ENCODE data around the gene TRAPPC13.
"Not testable (repeated sequence)": the region's sequence is repeated elsewhere in the genome, so short reads cannot be mapped to it uniquely, and the experiment has no call there.

TRAPPC13 gene

DNA sequence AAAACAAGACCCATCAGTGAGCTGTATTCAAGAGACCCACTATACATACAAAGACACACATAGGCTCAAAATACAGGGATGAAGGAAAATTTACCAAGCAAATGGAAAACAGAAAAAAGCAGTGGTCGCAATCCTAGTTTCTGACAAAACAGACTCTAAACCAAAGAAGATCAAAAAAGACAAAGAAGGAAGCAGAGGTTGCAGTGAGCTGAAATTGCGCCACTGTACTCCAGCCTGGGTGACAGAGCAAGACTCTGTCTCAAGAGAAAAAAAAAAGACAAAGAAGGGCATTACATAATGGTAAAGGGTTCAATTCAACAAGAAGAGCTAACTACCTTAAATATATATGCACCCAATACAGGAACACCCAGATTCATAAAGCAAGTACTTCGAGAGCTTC, 51.2 kb downstream of the TRAPPC13 start:
- not testable (repeated sequence) for DNase-seq (ENCODE audit: low spot score)

DNA sequence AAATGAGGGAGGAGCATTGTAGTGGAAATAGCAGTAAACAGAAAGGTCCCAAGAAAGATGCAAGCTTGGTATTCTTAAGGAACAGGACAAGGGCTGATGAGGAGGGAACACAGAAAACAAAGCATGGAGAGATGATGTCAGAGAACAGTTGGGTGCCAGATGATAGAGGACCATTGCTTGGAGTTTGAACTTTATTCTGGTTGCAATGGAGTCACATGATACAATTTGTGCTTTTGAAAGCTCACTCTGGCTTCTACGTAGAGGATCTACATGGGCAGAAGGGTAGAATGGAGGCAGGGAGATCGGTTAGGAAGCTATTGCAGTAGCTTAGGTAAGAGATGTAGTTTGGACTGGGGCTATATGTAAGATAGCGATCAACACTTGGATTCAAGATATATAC, 57.3 kb downstream of the TRAPPC13 start:
- no peak for DNase-seq (ENCODE audit: low spot score)

GRCh38 chr5:65693121-65693520, 68.3 kb downstream of the TRAPPC13 start:
- no peak for DNase-seq (ENCODE audit: low spot score)

DNA sequence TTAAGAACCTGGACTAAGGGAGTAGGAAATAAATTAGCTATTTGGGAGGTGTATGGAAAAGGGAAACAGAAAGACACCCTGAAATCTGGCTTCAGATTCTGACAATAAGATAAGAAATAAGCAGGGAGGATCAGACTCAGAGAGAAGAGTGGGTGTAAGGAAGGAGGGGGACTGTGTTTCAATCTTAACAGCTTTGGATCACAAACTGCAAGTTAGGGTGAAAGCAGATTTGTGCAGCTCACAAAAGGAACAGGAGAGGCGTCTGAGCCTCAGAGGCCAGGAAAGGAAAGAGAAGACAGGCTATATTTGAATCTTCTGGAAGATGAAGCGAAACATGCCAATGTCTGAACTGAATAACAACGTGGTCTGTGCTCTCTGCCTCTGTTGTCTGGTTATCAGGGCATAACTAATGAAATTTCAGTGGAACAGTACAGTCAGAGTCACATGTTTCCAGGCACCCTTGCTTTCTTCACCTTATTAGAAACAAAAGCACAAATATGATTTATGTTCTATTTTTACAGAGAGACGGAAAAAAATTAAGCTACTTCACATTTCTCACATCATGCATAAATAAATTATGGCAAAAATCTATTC, 70.4 kb downstream of the TRAPPC13 start:
- peak; percentile 35 for DNase-seq (ENCODE audit: low spot score)

DNA sequence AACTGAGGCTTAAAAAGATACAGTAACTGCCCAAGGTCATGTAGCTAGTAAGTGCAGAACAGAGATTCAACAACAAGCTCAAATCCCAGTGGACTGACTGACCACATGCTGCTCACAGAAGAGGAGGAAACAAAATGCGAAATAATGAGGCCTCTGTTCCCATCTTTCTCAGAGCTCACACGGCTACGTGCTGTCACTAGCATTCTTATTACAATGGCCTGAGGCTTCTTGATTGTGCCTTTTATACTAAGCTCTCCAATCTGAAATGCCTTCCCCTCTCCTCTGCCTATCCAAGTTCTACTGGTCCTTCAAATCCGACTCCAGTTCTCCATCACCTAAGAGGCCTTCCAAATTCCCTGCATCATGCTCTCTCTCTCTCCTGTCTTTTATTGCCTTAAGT, 71.1 kb downstream of the TRAPPC13 start:
- DNase-seq (ENCODE audit: low spot score), result peak; percentile 84

DNA sequence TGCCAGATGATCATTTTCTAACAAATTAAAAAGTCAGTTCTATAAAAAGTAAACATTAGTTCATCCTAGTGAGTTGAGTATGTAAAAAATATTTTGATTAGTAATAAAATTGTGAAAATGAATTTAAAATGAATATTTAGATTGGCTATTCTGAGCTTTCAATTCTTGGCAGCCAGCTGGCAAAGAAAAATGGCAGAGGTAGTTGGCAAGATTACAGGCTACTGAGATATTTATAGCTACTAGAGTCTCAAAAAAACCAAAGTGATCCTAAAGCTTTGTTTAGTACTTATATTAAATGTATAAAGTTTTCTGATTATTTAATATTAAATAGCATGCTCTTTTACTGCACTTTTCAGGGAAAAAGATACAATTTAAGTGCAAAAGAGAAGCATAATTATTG, 72.1 kb downstream of the TRAPPC13 start:
- no peak for DNase-seq (ENCODE audit: low spot score)

DNA sequence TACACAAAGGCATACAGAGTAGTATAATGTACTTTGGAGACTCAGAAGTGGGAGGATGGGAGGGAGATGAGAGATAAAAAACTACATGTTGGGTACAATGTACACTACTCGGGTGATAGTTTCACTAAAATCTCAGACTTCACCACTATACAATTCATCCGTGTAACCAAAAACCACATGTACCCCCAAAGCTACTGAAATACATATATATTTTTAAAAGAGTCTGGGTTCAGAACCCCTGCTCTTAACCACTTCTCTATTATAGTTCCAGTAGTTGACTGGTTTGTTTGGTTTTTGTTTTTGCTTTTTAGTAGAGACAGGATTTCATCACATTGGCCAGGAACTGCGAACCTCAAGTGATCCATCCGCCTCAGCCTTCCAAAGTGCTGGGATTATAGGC, 74.5 kb downstream of the TRAPPC13 start:
- no peak for DNase-seq (ENCODE audit: low spot score)

GRCh38 chr5:65702036-65702435, 77.2 kb downstream of the TRAPPC13 start:
- DNase-seq (ENCODE audit: low spot score), result no peak

DNA sequence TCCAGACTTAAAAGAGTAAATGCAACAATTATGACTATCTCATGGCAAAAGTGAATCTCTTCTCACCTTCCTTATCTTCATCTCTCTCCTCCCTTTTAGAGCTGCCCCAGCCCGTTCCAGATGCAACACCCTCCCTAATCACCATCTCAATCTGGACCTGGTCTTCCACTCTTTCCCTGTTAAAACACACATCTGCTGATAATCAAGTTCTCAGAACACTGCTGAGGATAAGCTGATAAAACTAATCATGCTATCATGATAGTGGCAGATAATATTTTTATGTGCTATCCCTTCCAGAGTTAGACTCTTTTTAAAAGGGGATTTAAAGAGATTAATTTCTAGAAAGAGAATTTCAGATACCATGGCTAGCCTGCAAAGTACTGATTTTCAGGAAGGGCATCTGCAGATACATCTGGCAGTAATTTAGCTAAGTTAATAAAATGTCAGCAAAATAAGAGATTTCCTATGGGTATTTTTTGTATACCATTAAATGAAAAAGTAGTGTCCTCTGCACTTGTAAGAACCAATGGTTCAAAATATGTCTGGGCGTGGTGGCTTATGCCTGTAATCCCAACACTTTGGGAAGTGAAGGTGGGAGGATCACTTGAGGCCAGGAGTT, 79.9 kb downstream of the TRAPPC13 start:
- DNase-seq (ENCODE audit: low spot score), result no peak

DNA sequence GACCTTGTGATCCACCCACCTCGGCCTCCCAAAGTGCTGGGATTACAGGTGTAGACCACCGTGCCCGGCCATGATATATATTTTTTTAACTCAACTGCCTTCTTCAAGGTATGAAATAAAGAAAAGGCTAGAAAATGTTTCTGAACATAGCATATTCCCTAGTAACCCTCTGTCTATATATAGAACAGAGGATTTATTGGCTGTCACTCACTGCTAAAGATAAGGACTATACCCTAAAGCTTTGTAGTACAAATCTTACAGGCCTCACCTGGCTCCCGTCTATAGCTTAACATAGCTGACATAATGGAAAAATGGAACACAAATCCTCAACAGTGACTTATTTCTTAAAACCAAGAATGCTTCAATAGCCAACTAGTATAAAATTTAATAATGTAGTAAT, 82.8 kb downstream of the TRAPPC13 start:
- no peak for DNase-seq (ENCODE audit: low spot score)

DNA sequence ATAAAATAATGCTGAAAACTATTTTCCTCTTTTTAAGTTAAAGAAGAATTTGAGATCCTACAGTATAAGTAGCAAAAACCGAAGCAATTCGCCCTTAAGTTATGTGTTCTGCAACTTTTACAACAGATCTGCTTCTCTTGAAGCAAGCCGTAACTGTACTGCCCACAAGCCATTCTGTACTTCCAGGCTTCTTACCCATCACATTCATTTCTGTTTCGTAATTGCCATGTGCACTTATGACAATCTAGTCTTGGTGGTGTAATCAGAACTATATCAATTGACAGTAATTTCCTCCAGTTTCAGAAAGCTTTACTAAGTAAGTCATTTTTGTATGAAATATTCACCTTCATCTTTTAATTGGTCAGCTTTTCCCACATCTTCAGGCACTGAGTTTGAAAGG, 83.3 kb downstream of the TRAPPC13 start:
- no peak for DNase-seq (ENCODE audit: low spot score)

All from Ammon's horn (tissue), 1 donor.